SIG-M5 (cell line): ENCODE results near the gene SLC35F3.
A peak's percentile ranks its signal among the peaks of the same experiment; 100 is the strongest.

Source experiments
- DNase-seq: peaks from one replicate; lab custom pipeline; 2025; lab: John Stamatoyannopoulos, UW

Gene SLC35F3

GRCh38 chr1:234369033-234369430, 464.6 kb downstream of the SLC35F3 start:
- no peak for DNase-seq

- no peak for DNase-seq
These were observed 465.3 kb downstream of the SLC35F3 start for GRCh38 chr1:234369784-234370183.

GRCh38 chr1:234371414-234371813, 466.9 kb downstream of the SLC35F3 start:
- no peak for DNase-seq

- no peak for DNase-seq
These were observed 467.7 kb downstream of the SLC35F3 start for GRCh38 chr1:234372011-234372757.

- peak; percentile 97 for DNase-seq
These were observed 468.8 kb downstream of the SLC35F3 start, which contains the start of gene COA6 for GRCh38 chr1:234373064-234373958. TSS of gene COA6 (plus strand) at chr1:234373456. CDS start at chr1:234373467, 11 bp downstream.

GRCh38 chr1:234373959-234374254, 469.4 kb downstream of the SLC35F3 start:
- no peak for DNase-seq
